Retina (tissue), 1 donor: Measurements from ENCODE around the gene NOTCH3.

Source experiments
- DNase-seq: peaks from one replicate; pipeline ENCODE4 v3.0.0-alpha.2; 2016

NOTCH3 gene

DNA sequence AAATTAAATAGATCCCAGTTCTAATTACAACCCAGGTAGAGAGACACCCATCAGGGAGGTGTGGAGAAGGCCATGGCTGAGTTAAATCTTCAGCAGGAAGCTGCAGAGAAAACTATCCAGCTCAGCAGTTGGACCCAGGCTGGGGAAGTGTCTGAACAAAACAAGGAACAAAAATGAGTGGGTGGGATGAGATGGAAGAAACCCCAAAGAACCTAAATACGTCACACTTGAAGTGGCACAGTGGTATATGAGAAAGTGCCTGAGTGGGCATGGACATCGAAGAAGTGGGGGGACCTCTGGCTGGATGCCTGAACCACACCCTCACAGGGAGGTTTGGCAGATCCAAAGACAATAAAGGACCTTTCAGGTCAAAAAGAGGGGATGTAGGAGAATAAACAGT is 35.0 kb upstream of the NOTCH3 start:
- DNase-seq: no peak

GRCh38 chr19:15234431-15235130 is 33.8 kb upstream of the NOTCH3 start:
- DNase-seq: no peak

DNA sequence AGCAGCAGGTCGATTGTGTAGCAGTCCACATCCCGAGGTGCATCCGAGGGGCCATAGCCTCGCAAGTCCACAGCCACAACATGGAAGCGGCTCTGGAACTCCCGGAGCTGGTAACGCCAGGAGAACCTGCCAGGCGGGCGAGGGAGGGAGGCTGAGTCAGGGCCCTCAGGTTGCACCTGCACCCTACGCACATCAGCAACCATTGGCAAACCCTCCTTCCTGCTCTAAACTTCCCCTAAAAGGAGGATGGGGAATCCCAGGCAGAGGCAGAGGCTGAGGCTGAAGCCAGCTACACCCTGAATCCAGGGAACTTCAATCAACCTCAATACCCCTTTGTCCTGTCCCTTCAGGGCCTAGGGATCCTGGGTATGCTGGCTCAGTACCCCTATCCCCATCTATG is 30.5 kb upstream of the NOTCH3 start:
- DNase-seq: no peak

- DNase-seq: no peak
These were observed 26.5 kb upstream of the NOTCH3 start for GRCh38 chr19:15227261-15227660.

GRCh38 chr19:15225760-15226159 is 25.0 kb upstream of the NOTCH3 start:
- no peak for DNase-seq

- no peak for DNase-seq
These were observed 23.0 kb upstream of the NOTCH3 start for GRCh38 chr19:15223649-15224361.

GRCh38 chr19:15222738-15223648 is 22.2 kb upstream of the NOTCH3 start:
- peak; percentile 97 for DNase-seq

- no peak for DNase-seq
These were observed 20.0 kb upstream of the NOTCH3 start for GRCh38 chr19:15220833-15221232.

DNA sequence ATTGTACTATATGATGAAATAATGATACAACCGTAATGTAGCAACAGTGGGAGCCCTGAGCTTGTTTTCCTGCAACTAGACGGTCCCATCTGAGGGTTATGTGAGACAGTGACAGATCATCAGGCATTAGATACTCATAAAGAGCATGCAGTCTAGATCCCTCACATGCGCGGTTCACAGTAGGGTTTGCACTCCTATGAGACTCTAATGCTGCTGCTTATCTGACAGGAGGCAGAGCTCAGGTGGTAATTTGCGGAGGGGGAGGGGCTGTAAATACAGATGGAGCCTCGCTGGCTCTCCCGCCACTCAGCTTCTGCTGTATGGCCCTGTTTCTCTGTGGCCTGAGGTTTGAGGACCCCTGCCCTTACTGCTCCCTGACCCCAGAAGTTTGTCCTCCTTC is 17.7 kb upstream of the NOTCH3 start:
- no peak for DNase-seq

DNA sequence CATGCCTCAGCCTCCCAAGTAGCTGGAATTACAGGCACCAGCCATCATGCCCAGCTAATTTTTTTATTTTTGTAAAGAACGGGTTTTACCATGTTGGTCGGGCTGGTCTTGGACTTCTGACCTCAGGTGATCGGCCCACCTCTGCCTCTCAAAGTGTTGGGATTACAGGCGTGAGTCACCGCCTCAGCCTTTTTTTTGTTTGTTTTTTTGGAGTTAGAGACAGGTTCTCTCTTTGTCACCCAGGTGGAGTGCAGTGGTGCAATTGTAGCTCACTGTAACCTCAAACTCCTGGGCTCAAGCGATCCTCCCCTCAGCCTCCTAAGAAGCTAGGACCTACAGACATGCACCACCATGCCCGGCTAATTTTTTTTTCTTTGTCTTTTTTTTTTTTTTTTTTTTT is 15.6 kb upstream of the NOTCH3 start:
- DNase-seq: no peak

DNA sequence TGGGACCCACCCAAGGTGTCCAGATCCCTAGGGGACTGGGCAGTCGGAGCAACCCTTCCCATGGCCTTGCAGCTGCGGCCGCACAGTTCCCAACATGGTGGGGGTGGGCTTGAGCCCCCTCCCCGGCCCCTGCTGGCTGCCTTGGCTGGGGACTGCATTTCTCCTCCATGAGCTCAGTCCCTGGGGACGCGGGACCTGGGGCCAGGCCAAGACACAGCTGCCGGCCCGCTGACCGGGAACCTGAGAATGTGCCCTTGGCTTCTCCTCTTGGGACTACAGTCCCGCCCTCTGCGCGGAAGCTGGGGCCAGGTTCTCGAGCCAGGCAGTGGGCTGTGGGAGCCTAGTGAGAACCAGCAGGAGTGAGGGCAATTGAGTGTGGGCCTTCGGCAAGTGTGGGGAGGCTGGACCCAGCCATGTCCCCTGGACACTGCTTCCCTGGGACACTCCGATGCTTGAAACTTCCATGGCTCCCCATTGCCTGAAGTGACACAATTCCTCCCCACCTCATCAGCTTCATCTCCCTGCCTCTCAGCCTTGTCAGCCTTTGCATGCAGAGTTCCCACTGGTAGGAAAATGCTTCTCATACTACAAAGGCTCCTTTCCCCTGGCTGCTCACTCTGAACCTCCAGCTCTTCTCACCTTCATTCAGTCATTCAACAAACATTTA is 13.1 kb upstream of the NOTCH3 start:
- DNase-seq: no peak

GRCh38 chr19:15212711-15213110 is 11.9 kb upstream of the NOTCH3 start:
- DNase-seq: no peak

- DNase-seq: no peak
These were observed 9.6 kb upstream of the NOTCH3 start for GRCh38 chr19:15210323-15210781.

GRCh38 chr19:15201374-15202023 is 704 bp upstream of the NOTCH3 start:
- no peak for DNase-seq

DNA sequence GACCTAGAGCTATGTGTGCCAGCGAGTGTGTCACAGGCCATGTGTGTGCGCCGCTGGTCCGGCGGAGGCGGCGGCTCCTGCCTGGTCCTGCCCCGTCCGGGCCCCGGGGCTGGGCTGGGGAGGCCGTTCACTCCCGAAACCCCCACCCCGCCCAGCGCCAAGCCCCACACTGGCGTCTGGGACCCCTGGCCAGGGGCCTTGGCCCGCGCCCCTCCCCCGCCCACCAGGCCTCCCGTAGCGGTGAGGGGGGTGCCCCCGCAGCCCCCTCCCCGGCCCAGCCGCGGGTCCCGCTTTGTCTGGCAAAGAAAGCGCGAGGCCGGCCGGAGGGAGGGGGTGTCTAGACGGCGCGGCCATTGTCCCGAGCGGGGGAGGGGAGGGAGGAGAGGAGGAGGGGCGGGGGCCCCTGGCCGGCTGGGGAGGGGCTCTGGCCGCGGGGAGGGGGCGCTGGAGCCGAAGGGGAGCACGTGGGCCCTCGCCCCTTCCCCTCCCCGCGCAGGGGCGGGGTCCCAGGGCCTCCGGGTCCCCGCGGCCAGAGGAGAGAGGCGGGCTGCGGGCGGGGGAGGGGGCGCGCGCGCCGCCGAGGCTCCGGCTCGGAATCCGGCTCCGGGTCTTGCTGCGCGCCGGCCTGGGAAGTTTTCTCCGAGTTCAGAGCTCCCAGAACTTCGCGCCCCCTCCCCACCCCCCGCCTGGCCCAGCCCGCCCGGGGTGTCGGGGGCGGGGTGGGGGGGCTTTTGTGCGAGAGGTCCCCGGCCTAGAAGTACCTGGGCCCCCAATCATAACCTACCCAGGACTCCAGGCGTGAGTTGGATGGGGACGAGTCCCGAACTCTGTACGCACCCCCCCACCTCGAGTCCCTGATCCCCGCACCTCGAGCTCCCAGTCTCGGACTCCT is 888 bp downstream of the NOTCH3 start:
- peak; percentile 89 for DNase-seq

DNA sequence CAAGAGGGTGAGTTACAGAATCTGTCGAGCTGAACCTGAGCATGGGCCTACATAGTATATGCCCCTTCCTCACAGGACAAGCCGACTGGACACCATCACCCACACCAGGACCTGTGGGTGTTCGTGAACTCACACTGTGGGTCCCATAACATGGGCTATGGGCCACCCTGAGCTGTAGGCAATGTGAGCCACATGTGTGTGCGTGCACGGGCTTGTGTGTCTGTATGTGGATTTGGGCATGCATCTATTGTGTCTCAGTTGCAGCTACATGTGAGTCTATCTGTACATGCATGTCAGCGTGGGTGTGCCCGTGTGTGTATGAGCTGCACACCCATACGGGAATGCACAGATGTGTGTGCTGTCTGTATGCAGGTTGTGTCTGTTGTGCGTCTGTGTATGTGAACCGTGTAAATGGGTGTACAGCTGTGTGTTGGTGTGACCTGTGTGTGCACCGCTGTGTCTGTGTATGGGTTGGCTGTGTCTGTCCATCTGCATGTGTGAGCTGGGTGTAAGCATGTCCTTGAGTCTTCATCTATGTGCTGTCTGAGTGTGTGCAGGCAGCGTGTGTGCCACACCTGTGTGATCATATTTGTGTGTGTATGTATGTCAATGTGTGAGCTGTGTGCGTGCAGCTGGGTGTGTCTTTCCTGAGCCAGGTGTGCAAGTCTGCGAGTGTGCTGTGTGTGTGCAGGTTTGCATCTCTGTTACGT is 1.7 kb downstream of the NOTCH3 start:
- DNase-seq: peak; percentile 58

DNA sequence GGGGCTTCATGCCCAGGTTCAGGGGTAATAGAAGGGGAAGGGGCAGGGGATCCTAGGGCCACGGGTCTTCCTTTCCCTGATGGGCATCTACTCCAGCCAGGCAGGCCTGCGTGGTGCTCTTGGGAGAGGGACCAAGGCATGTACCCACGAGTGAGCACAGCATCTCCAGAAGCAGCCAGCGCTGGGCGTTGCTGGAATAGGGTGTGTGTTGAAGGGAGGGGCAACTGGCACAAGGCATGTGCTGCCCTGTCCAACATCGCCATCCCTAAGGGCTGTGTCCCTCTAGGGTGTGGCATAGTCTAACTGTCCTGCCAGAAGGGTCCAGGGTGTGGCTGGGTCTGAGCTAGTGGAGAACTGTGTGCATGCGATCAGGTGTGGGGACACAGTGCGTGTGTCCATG is 2.9 kb downstream of the NOTCH3 start:
- DNase-seq: no peak

GRCh38 chr19:15197275-15197941 is 3.4 kb downstream of the NOTCH3 start:
- DNase-seq: no peak

DNA sequence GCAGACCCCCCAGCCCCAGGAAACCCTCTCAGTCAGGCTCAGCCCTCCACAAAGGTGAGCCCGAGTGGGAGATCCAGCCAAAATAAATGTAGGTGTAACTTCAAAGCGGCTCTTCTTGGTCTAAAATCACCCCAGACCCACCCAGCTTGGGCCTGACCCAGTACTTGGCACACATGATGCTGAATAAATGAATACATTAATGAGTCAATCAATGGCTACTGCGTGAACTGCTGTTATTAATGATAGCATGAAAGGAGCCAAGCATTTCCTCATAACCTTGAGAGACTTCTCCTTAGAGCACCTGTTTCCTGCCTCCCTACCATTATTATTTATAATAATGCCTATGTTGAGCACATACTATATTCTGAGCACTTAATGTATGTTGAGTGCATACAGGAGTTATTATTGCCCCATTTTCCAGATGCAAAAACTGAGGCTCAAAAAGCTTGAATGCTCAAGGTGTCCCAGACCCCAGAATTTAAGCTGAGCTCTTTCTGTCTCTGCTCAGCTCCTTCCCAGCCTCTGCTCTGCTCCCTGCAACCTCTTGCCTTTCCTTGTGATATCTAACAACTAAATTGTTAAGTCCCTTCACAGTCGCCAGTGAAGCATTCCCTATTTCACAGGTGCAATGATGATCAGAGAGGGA is 4.3 kb downstream of the NOTCH3 start:
- no peak for DNase-seq
